HUES48 (cell line): ENCODE data around the gene RNF157.
"Not testable (repeated sequence)": the region's sequence is repeated elsewhere in the genome, so short reads cannot be mapped to it uniquely, and the experiment has no call there.

Source experiments
- H3K27ac ChIP-seq: one replicate; pipeline ENCODE4 v1.7.0; 2013; ENCODE audit warnings: low read depth, low read length, inconsistent platforms
- H3K27me3 ChIP-seq: 2 replicates; pipeline ENCODE4 v1.6.1; 2013; ENCODE audit warnings: mild to moderate bottlenecking, low read length; ENCODE audit not compliant: control insufficient read depth, insufficient read depth
- H3K36me3 ChIP-seq: 2 replicates; pipeline ENCODE4 v1.6.1; 2013; ENCODE audit warnings: low read length; ENCODE audit not compliant: control insufficient read depth, insufficient read depth
- H3K4me1 ChIP-seq: 2 replicates; pipeline ENCODE4 v1.6.1; 2013; ENCODE audit warnings: mild to moderate bottlenecking, low read length; ENCODE audit not compliant: control insufficient read depth, insufficient read depth
- H3K4me3 ChIP-seq: 2 replicates; pipeline ENCODE4 v1.5.1; 2013; ENCODE audit warnings: mild to moderate bottlenecking, low read depth, low read length
- H3K9ac ChIP-seq: 2 replicates; pipeline ENCODE4 v1.6.1; 2013; ENCODE audit warnings: mild to moderate bottlenecking, low read depth, low read length, moderate library complexity
- H3K9me3 ChIP-seq: 2 replicates; pipeline ENCODE4 v1.6.1; 2013; ENCODE audit warnings: low read length; ENCODE audit not compliant: control insufficient read depth, insufficient read depth

The RNF157 gene

DNA sequence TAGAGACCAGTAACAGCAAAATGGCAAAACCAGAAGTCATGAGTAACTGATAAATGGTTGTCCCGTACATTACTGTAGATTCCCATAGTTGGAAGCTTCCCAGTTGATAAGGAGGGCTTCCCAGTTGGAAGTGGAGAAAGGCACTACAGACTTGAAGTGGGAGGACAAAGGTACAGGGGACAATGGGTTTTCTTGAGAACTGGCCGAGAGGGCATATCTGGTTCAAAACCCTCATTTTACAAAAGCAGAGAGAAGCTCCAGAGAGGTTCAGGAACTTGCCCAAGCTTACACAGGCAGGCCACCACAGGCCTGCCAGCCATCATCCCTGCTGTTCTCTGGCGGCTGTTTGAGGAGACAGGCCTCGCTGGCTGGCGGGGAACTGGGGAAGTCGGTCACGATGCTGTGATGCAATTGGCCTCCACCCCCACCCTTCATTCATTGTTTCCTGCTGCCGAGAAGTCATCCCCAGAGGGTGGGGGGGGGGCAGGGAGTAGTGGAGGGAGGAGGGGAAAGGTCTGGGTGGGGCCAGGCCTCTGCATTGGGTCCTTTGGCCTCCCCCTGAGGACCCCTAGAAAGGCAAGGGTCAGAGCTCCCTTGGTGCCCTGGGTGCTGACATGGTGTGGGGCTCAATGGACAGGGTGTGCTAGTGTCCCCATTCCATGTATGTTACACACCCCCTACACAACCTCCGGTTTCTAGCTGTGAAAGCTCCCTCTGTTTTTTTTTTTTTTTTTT lies 27.9 kb upstream of the RNF157 start:
- Histone ChIP-seq H3K4me1 (peaks cover 33% of the 10 kb centered on the region), H3K27me3 (no peaks in the 10 kb centered on the region), H3K4me3 (no peak overlapping the region), H3K9ac (no peak overlapping the region), H3K36me3 (0 out of 2 replicates have a peak, but pooled peaks cover 3% of the 10 kb centered on the region), H3K27ac (peak overlapping the region; percentile 31), H3K9me3 (no peaks in the 10 kb centered on the region)

DNA sequence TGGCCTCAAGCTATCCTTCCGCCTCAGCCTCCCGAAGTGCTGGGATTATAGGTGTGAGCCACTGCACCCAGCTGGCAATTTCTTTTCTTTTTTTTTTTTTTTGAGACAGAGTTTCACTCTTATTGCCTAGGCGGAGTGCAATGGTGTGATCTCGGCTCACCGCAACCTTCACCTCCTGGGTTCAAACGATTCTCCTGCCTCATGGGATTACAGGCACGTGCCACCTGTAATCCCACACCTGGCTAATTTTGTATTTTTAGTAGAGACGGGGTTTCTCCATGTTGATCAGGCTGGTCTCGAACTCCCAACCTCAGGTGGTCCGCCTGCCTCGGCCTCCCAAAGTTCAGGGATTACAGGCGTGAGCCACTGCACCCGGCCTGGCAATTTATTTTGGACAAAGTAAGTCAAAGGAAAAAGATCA lies 27.3 kb upstream of the RNF157 start:
- peak overlapping the region; percentile 31 for H3K27ac ChIP-seq
- H3K4me1 ChIP-seq: peaks cover 33% of the 10 kb centered on the region
- H3K36me3 ChIP-seq, H3K27me3 ChIP-seq, H3K9me3 ChIP-seq, H3K9ac ChIP-seq, H3K4me3 ChIP-seq: not testable (repeated sequence)

DNA sequence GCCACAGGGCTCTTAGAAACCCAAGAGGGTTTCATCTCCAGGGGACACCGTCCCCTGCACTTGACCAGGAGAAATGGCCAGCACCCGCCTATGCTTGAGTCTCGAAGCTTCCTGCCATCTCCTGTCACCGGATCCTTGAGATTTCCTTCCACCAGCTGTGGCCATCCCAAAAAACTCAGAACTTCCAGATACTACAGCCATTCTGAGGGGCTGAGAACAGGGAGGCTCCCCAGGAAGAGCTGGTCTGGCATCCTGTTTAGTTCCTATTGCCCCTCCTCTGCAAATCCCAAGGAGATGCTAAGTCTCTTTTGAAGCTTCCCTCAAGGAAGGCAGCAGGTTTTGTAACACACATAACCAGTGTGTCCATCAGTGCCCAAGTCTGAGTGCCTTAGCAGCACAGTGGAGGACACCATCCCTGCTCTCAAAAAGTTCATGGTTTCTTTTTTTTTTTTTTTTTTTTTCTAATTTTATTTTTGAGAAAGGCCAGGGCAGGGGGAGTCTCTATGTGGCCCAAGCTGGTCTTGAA lies 26.8 kb upstream of the RNF157 start:
- H3K4me3 ChIP-seq: peak overlapping the region; percentile 84; the same call in 1 of the 2 replicates
- peak overlapping the region; percentile 81 for H3K27ac ChIP-seq
- H3K9me3 ChIP-seq: no peaks in the 10 kb centered on the region
- H3K36me3 ChIP-seq: 0 out of 2 replicates have a peak, but pooled peaks cover 3% of the 10 kb centered on the region
- H3K9ac ChIP-seq: no peak overlapping the region
- H3K27me3 ChIP-seq: no peaks in the 10 kb centered on the region
- peaks cover 33% of the 10 kb centered on the region for H3K4me1 ChIP-seq

DNA sequence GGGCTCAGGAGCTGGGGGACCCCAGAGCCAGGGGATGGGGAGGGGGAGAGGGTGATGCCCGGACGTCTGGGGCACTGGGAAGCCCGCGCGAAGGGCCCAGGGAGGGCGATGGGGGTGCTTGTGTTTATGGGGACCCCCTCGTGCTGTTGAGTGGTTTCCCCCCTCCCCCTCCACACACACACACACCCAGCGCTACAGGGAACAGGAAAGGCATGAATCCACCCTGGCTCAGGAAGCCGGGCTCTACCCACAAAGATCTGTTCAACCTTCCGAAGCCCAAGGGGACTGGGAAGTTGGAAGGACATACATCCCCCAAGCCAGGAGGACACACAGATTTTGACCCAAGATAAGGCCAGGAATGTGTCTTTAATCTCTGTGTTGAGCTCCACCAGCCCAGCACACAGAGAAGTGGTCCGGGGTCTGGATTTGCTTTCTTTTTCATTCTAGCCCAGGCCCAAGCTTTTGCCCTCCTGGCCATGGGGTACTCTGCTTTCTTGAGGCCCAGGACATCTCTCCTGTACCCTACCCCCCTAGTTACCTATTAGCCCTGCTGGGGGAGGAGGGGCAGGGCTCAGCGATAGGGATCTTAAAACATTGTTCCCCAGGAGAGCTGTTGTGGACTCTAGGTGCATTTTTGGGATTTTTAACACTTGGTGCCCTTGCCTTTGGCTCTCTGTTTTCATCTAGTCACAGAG lies 26.1 kb upstream of the RNF157 start:
- H3K27ac ChIP-seq: peak overlapping the region; percentile 81
- H3K36me3 ChIP-seq: 0 out of 2 replicates have a peak, but pooled peaks cover 3% of the 10 kb centered on the region
- H3K27me3 ChIP-seq: no peaks in the 10 kb centered on the region
- H3K4me1 ChIP-seq: peaks cover 32% of the 10 kb centered on the region
- peak overlapping the region; percentile 48; the same call in 1 of the 2 replicates for H3K9ac ChIP-seq
- H3K9me3 ChIP-seq: no peaks in the 10 kb centered on the region
- peak overlapping the region; percentile 84 for H3K4me3 ChIP-seq

DNA sequence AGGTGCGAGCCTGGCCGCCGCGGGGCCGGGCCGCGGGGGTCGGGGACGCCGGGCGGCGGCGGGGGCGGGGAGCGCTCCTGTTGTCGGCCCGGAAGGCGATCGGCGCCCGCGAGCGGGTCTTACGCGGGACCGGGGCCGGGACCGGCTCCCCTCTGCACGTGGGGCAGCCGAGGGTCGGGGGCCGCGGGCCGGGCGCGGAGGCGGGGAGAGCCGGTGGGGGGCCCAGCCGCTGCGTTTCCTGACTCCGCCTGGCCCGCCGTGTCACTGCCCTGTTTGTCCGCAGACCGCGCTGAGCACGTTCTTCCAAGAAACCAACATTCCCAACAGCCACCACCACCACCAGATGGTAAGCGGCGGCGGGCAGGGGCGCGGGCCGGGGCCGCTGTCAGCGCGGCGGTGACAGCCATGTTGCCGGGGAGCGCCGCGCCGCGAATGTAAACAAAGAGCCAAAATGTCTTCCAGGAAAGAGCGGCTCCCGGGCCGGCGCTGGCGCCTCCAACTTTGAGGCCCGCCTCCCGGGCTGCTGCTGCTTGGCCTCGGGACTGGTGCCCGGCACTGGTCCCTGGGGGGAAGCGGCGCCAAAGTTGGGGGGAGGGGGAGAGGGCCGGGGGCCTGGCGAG lies 25.4 kb upstream of the RNF157 start:
- Histone ChIP-seq H3K9me3 (no peaks in the 10 kb centered on the region), H3K27ac (peak overlapping the region; percentile 81), H3K4me3 (peak overlapping the region; percentile 84), H3K27me3 (no peaks in the 10 kb centered on the region), H3K9ac (peak overlapping the region; percentile 50; the same call in 1 of the 2 replicates), H3K4me1 (peaks cover 32% of the 10 kb centered on the region), H3K36me3 (0 out of 2 replicates have a peak, but pooled peaks cover under 1% of the 10 kb centered on the region)

DNA sequence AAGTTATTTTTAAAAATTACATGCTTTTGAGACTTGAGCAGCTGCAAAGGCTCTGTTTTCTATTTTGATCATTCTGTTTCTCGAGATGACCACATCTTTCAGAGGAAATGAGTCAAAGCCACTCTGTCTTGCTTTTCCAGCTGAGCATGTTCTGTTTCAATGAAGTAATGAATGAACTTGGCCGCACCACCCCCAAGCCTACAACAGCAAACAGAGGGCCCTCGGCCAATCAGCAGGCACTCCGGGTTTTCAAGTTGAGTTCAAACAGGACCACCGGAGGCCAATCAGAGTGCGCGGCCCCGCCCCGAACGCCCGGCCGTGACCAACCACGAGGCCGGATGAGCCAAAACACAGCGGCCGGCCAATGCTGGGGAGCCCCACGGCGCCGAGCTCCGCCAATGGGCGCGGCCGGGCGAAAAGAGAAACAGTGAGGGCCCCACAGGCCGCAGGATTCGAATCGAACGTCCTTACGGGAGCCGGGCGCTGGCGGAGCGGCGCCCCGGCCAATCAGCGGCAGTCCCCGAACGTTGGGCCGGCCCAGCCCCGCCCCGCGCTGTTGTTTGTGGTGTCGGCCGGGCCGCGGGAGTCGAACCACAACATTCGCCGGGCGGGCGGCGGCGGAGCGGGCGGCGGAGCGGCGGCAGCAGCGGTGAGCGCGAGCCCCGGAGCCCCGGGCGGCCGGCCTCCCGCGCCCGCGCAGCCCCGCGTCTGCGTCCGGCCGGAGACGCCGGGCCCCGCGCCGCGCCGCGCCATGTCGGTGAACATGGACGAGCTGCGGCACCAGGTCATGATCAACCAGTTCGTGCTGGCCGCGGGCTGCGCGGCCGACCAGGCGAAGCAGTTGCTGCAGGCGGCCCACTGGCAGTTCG lies 24.7 kb upstream of the RNF157 start, which contains the start of gene UBALD2:
UBALD2 (plus strand) TSS at position 594 of the 869 bp plus-strand sequence; CDS start at position 752, 158 bp downstream.
- no peaks in the 10 kb centered on the region for H3K9me3 ChIP-seq
- no peaks in the 10 kb centered on the region for H3K36me3 ChIP-seq
- peak within 1 kb of the TSS; percentile 50; the same call in 1 of the 2 replicates for H3K9ac ChIP-seq
- peaks cover 32% of the 10 kb centered on the region for H3K4me1 ChIP-seq
- no peaks in the 10 kb centered on the region for H3K27me3 ChIP-seq
- peak within 1 kb of the TSS; percentile 81 for H3K27ac ChIP-seq
- peak within 1 kb of the TSS; percentile 84 for H3K4me3 ChIP-seq

DNA sequence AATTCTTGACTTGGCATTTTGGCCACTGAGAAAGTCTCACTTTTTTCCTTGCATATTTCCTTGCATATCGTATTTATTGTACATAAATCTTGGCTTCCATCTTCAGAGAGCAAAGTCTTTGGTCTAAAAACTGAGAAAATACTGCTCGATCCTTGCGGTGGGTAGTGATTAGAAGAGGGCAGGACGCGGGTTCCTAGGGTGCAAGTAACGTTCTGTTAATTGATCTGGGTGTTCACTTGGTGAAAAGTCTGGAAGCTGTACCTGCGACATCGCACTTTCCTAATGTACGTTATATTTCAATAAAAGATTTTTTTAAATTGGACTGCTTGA lies 24.1 kb upstream of the RNF157 start:
- Histone ChIP-seq H3K4me1 (peaks cover 33% of the 10 kb centered on the region), H3K36me3 (no peaks in the 10 kb centered on the region), H3K9me3 (no peaks in the 10 kb centered on the region), H3K27ac (peak overlapping the region; percentile 69), H3K9ac (no peak overlapping the region), H3K27me3 (no peaks in the 10 kb centered on the region), H3K4me3 (peak overlapping the region; percentile 26; the same call in 1 of the 2 replicates)

DNA sequence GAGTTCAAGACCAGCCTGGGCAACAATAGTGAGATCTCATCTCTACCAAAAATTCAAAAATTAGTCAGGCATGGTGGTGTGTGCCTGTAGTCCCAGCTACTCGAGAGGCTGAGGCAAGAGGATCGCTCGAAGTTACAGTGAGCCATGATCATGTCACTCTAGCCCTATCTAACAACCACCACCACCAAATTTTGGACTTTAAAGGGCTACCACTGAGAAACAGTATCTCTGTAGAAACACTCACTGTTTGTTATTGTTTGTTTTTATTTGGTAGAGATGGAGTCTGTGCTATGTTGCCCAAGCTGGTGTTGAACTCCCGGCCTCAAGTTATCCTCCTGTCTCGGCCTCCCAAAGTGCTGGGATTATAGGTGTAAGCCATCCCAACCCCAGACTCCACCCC lies 23.6 kb upstream of the RNF157 start:
- Histone ChIP-seq H3K27ac (no peak overlapping the region), H3K4me3 (no peak overlapping the region), H3K36me3 (no peaks in the 10 kb centered on the region), H3K9ac (no peak overlapping the region), H3K9me3 (no peaks in the 10 kb centered on the region), H3K4me1 (peaks cover 31% of the 10 kb centered on the region), H3K27me3 (no peaks in the 10 kb centered on the region)

DNA sequence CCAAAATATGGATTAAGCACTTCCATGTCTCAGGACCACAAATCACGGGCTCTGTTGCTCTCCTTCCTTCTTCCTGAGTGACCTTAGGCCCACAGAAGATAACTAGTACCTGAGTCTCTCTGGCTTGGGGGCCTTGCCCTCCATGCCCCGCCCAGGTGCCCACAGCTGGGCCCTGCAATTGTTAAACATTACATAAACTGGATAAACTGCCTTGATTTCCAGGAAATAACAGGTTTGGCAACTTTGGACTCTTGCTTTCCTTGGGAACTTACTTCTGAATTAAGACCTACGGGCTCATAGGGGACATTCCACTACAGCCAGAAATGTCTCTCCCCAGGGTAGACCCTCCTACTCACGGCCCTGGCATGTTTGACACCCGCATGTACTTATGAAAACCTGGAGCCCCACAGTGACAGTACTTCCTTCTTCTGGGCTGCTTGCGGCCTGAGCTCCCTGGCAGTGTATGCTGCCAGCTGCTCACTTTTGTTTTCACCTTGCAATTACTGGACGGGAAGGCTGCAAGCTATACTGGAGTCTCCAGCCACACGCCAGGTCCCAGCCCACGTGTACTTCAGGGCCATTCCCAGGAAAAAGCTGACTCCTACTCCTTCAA lies 22.5 kb upstream of the RNF157 start:
- Histone ChIP-seq H3K9me3 (no peaks in the 10 kb centered on the region), H3K27me3 (no peaks in the 10 kb centered on the region), H3K36me3 (no peaks in the 10 kb centered on the region), H3K9ac (no peak overlapping the region), H3K4me1 (peaks cover 27% of the 10 kb centered on the region), H3K27ac (no peak overlapping the region), H3K4me3 (no peak overlapping the region)
